GM19025 (cell line): ENCODE measurements around the gene ZNF784.
A peak's percentile ranks its signal among the peaks of the same experiment; 100 is the strongest.

Experiments used
- ATAC-seq: cut with Tn5 transposase; IDR thresholded peaks from one replicate; pipeline ENCODE4 v1.9.1; 2021; ENCODE audit warnings: mild to moderate bottlenecking, low read depth, moderate library complexity; ENCODE audit not compliant: unreplicated experiment

ZNF784 gene

DNA sequence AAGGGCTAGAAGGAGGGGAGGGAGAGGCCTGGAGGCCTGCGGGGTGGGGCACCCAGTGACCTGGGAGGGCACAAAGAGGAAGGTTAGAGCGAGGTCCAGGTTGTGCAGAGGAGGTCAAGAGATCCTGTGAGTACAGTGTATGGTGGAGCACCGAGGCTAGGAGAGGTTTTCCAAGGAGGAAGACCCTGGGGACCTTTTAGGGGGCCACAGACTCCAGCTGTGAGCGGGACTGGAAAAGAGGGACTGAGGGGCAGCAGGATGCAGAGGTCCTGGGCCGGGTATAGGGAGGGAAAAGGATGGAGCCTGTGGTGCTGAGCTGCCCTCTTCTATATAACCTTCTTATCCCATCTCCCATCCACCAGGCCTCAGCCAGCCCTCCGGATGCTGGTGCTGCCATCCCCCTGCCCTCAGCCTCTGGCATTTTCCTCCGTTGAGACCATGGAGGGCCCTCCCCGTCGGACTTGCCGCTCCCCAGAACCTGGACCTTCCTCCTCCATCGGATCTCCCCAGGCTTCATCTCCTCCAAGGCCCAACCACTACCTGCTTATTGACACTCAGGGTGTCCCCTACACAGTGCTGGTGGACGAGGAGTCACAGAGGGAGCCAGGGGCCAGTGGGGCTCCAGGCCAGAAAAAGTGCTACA is 19.9 kb upstream of the ZNF784 start:
- ATAC-seq = no peak

DNA sequence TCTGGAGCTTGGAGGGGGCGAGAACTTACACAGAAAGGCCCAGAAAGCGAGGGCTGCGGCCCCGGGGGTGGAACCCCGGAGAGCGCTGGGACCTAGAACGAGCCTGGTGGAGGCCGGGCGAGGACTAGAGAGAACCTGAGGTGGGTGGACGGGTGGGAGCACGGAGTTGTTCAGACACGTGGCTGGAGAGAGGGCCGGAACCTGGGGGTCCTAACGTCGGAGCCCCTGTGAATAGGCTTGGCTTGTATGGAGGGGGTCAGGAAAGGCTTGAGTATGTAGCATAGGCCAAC is 19.5 kb upstream of the ZNF784 start:
- no peak for ATAC-seq

DNA sequence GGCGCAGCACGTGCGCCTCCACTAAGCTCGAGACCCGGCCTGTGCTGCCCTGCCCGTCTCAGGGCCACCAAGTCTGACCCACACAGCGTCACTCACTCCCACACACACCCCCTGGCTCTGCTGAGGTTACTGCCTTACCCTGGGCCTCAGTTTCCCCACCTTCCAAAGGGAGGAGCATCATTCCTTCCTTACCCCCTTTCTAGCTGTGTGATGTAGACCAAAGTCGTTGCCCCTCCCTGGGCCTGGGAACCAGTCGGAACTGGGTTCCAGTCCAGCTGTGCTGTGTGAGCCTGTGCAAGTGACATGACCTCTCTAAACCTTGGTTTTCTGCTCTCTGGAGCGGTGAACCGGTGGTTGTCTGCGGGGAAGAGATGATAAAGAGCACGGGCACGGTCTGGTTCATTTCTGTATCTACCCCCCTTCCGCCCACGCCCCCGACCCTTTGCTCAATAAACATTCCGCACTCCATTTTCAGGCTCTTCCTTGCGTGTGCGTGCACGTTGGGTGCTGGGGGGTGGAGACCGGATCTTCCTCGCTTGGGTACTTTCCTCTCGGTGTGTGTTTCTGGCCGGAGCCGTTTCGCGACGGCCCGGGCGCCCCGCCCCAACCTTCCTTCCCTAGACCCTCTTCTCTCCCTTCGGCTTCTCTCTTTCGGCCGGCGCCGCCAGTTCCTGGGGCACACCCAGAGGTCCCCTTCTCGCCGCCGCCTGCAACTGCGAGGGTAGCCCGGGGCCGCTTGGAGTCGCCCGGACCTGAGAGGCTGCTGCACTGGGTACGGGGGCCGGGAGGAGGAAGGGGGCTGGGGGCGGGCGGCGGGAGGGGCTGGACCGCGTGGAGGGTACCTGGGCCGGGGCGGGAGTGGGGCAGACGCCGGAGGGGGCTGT is 18.9 kb upstream of the ZNF784 start, which contains the start of gene ZNF581:
ZNF581 (plus strand) TSS at position 647 of the 884 bp plus-strand sequence. CDS start 923 bp downstream, outside the sequence.
- no peak for ATAC-seq

DNA sequence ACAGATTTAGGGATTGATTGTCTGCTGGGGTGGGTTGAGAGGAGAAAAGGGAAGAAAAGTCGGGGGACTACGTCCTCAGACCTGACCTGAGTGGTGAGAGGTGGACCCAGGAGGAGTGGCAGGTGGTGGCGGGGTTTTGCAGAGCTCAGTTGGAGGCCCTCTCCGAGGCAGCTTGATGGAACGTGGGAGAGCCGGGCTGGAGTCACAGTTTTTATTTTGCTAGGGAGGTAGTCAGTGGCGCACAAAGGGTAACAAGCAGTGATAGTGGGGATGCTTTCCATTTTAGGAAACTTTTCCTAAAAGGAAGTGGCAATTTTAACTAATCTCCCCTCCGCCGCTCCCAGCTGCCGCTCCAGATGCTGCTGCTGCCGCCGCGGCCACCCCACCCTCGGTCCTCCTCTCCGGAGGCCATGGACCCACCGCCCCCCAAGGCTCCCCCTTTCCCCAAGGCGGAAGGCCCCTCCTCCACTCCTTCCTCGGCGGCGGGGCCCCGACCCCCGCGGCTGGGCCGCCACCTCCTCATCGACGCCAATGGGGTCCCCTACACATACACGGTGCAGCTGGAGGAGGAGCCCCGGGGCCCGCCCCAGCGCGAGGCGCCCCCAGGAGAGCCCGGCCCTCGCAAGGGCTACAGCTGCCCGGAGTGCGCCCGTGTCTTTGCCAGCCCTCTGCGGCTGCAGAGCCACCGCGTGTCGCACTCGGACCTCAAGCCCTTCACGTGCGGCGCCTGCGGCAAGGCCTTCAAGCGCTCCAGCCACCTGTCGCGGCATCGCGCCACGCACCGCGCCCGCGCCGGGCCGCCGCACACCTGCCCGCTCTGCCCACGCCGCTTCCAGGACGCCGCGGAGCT is 18.0 kb upstream of the ZNF784 start:
- ATAC-seq = no peak

DNA sequence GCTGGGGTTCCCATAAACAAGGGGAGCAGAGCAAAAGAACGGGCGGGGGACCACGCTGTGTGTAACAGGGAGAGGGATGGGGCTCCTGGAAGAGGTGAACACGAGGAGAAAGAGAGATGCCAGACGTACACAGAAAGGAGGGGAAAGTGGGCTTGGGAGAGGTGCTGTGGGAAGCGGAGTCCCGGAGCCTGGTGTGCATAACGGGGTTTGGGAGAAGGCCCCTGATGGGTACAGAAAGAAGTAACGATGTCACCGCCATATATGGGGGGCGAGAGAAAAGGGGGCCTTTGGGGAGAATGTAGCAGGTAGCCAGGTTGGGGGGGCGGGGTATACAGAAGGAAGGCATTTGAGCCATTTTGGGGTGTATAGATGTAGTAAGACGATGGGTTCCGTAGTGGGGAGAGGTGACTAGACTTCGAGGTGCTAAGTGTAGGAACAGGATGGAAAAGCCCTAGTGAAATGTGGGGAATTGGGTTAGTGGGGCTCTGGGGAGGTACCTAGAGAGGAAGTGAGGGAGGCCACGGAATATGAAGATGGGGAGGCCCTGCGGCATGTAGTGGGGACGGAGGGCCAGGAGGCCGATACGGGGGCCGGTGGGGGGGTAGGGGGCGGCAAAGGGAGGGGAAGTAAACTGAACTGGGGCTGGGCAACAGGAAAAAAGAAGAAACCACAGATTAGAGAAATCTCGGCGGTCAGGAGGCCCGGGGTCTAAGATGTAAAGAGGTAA is 17.2 kb upstream of the ZNF784 start:
- no peak for ATAC-seq

DNA sequence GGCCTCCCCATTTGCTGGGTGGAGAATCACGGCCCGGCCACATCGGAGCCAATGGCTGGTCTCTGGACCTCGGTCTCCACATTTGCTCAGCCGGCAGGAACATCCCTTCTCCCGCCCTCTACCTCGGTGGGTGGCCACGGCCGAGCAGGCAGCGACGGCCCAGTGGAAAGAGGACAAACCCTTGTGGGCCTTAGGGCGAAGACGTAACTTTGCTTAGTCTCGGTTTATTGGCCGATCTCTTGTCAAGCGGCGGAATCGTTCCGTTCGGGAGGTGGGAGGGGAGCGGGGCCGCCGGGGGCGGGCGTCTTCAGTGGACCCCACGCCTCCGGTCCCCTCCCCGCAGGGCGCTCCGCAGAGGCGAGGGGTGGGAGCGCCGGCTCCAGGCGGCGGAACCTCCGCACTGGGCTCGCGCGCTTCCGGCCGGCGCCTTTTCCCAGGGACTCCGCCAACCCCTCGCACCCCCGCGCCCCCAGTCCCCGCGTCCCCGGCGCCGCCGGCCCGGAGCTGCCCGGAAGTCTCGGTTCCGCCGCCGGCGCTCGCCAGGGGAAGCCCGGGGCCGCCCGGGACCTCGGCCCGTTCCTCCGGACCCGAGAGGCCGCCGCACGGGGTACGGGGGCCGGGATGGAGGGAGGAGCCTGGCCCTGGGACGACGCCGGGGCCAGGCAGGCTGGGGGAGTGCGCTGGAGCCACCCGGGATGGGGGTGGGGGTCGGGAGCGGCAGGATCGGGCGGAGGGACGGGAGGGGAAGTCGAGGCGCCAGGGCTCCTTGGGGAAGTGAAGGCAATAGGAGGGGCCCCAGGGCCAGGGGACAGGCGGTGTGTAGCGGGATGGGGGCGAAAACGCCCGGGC is 16.4 kb upstream of the ZNF784 start, which contains the start of gene ZNF580:
ZNF580 (plus strand) TSS at position 426 of the 849 bp plus-strand sequence. CDS start 1,507 bp downstream, outside the sequence.
- ATAC-seq = peak; percentile 32

DNA sequence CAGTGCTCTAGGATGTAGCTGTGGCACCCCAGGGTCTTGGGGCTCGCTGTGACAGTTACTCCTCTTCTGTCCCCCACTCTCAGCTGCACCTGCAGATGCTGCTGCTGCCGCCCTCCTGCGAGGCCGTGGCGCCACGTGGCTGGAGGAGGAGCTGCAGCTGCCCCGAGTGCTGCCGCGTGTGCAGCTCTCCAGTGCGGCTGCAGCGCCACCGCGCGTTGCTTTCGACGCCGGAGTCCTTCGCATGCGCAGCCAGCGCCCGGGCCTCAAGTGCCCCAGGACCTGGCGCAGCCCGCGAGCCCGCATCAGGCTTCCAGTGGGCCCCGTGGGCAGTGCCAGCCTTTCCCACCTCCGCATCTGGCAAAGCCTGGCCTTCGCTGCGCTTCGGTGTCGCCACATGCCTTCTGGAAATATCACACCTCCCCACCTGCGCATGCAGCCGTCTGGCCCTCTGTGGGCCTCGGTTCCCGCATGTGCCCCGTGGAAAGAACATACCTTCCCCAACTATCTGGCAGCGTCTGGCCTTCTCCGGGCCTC is 15.7 kb upstream of the ZNF784 start:
- no peak for ATAC-seq

DNA sequence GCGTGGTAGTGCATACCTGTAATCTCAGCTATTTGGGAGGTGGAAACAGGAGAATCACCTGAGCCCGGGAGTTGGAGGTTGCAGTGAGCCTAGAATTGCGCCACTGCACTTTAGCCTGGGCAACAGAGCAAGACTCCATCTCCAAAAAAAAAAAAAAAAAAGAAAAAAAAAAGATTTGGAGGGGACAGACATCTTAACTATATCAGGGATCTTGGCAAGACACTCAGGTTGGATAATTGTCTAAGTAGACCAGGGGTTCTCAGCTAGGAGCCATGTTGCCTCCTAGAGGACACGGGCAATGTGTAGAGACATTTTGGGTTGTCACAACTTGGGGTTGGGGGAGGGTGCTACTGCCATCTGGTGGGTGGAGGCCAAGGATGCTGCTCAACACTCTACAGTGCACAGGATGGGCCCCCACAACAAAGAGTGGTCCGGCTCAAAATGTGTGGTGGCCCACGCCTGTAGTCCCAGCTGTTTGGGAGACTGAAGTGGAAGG is 14.5 kb upstream of the ZNF784 start:
- no peak for ATAC-seq

DNA sequence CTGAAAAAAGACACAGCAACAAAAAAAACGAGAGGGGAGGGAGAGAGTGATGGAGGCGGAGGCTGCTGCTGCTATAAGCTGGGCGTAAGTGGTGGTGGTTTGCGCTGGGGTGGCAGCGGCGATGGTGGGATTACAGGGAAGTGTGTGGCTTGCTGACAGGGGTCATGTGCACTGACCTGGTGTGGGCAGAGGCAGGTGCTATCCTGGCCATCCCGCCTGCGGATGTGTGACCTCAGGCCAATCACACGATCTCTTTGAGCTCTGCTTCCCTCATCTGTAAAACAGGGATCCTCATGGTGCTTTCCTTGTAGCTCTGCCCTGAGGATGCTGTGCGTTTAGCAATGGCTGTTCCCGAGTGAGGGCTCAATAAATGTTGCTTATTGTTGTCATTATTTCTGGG is 13.2 kb upstream of the ZNF784 start:
- no peak for ATAC-seq

DNA sequence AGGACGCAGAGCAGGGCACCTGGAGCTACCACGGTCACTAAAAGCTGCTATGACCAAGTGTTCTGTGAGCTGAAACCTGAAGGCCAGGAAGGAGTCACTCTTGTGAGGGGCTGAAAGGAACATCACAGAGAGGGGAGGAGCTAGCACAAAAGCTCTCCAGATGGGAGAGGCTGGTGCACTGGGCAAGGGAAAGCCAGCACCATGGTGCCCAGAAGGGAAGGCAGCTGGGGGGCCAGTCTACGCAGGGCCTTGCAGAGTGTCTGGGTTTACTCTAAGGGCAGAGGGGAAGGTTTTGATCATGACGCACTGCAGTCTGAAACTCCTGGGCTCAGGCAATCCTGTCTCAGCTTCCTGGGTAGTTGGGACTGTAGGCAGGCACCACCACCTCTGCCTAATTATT is 12.4 kb upstream of the ZNF784 start:
- ATAC-seq = no peak

DNA sequence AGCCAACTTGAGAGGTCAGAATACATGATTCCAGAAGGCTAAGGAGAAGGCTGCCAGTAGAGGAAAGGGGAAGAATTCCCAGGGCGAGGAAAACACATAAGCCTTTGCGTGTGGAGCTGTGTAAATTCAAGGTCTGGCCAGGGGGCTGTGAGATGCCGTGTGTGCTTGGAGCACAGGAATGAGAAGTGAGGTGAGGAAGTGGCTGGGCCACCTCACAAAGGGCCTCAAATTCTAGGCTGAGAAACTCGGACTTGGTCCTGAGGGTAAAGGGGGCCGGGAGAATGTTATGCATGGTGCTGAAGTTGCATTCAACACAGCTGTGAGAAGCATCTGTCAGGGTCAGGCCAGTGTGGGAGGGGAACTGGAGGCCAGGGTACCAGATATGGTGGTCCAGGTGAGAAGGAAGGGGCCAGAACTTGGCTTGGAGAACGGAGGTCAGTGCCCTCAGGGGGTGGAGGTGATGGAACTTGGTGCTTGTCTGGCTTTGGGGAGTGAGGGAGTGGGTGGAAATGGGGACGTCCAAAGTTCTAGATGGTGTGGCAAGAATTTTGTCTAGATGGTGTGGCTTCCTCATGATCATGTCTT is 11.6 kb upstream of the ZNF784 start:
- no peak for ATAC-seq

DNA sequence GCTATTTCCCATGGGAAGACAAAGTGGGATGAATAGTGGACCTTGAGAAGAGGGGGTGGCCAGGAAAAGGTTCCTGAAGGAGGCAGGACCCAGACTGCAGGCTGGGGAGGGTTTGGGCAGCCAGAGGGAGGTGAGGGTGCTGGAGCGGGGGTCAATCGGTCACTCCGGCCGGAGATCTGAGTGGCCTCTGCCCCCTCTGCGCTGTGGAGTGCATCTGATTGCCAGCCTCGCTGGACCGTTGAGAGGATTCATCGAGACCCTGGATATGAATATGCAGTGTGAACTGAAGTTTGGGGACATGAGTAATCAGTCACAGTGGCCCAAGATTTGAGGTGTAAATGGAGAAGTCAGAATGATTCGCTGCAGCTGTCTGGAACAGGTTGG is 11.0 kb upstream of the ZNF784 start:
- no peak for ATAC-seq

DNA sequence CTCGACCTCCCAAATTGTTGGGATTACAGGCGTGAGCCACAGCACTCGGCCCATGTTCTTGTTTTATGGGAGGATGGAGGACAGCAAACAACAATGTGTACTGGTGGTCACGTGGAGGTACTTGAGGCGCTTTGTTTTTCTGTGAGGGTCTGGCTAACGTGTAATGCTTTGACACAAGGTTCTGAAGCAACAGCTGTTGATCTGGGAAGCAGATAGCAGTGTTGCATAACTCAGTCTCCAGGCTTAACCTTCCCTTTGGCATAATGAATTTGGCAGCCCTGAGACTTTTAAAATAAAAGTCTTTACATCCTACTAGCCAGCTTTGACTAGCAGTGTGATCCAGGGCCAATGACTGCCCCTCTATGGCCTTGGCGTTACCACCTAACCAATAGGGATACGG is 9.5 kb upstream of the ZNF784 start:
- ATAC-seq = no peak

DNA sequence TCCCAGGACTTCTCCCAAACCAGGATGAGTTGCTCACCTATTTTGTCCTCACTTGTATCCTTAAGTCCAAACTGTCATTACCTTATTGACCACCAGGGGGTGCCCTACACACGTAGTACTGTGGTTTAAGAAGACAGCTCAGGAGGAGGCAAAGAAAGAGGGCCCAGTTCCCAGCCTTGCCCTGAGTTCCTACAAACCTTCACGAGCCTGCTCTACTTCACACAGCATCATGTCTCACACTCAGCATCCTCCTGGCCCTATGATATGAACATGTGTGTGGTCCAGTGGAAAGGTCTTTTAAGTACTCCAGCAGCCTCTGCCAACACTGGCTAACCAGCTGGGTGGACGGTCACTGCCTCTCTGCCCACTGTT is 8.1 kb upstream of the ZNF784 start:
- no peak for ATAC-seq

DNA sequence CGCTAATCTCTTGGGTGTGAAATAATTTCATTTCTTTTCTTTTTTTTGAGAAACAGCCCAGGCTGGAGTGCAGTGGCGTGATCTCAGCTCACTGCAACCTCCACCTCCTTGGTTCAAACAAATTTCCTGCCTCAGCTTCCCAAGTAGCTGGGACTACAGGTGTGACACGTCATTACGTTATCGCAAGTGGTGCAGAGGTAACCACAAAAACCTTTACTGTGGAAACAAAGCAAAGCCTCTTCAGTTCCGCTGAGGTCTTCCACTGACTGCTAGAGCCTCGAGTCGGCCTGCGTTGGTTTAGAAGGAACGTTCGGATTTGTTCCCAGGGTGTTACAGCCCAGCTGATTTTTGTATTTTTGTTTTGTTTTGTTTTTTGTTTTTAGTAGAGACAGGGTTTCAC is 2.0 kb upstream of the ZNF784 start:
- ATAC-seq = no peak

DNA sequence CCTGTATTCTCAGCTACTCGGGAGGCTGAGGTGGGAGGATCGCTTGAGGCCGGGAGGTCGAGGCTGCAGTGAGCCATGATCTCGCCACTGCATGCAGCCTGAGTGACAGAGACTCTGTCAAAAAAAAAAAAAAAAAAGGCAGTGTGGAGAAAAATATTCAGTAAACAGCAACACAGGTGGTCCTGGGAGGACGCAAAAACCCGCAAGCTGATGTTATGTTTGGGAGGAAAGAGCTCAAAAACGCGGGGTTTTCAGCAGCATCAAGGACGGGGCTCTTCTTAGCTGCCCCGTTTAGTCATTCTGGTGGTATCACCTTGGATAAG is 599 bp upstream of the ZNF784 start:
- no peak for ATAC-seq

DNA sequence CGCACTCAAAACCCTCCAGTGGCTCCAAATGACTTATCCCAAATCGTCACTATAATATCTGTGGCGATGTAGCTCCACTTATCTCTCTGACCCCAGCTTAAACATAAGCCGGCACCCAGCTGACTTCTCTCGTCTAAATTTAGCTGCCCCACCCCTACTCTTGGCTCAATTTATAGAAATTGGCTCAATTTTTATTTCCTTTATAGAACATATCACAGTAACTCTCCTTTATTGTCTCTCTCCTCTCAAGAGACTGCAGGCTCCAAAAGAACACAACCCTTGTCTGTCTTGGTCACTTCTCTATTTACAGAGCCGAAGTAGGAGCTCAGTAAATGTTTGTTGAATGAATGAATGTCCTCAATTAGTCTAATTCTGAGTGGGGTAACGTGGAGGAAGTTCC is 805 bp downstream of the ZNF784 start:
- ATAC-seq = no peak

DNA sequence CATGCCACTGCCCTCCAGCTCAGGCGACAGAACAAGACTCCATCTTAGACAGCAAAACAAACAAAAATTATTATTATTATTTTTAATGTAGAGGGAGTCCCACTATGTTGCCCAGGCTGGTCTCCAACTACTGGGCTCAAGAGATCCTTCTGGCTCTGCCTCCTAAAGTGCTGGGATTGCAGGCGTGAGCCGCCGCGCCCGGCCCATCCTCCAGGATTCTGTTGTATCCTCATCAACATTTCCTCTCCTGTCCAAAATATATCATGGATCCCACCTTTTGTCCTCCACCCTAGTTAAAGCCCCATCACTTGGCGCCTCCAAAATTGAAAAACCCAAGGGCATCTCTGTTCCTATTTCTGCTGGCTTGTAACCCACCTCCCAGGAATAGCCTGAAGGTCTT is 1.2 kb downstream of the ZNF784 start:
- ATAC-seq = no peak
